KOPT-K1 (cell line): Measurements from ENCODE around the gene PHF14.

ENCODE experiments used
- H3K27ac ChIP-seq: fragments of 200-600 bp; sonication (generic); 2 replicates; pipeline ENCODE4 v1.5.1; 2016; ENCODE audit warnings: antibody characterized with exemption, mild to moderate bottlenecking, low read depth, low read length; ENCODE audit not compliant: poor library complexity, severe bottlenecking
- H3K36me3 ChIP-seq: fragments of 200-600 bp; sonication (generic); 2 replicates; pipeline ENCODE4 v1.5.1; 2017; ENCODE audit warnings: antibody characterized with exemption, mild to moderate bottlenecking, low read length, moderate library complexity; ENCODE audit not compliant: insufficient read depth
- H3K9me3 ChIP-seq: fragments of 200-600 bp; sonication (generic); 2 replicates; pipeline ENCODE4 v1.5.1; 2017; ENCODE audit warnings: antibody characterized with exemption, low read length, mild to moderate bottlenecking; ENCODE audit not compliant: insufficient read depth, poor library complexity, severe bottlenecking

The PHF14 gene

DNA sequence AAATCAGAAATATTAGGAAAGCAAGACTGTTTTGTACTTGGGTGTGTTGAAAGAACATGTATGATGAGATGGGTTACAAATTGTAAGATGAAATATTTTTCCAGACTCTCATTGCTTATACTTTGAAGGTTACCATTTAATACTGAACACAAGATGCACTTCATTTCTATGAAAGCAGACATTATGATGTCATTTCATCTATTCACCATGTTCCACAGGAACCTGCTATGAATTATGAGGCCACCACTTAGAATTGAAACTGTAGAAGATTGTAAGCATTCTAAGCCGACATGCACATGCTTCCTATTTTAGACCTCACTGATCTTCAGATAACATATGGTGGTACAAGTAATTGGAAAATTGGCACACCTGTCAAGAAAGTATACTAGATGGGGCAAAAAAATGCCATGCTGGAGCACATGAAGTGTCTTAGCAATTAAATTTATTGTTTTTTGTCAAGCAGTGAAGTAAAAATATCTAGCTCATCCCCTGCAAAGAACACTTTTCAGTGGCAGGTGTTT is 195.0 kb downstream of the PHF14 start:
- Histone ChIP-seq H3K9me3 (no peaks in the 10 kb centered on the region), H3K27ac (no peak overlapping the region), H3K36me3 (no peaks in the 10 kb centered on the region; the same call in 1 of the 2 replicates)

DNA sequence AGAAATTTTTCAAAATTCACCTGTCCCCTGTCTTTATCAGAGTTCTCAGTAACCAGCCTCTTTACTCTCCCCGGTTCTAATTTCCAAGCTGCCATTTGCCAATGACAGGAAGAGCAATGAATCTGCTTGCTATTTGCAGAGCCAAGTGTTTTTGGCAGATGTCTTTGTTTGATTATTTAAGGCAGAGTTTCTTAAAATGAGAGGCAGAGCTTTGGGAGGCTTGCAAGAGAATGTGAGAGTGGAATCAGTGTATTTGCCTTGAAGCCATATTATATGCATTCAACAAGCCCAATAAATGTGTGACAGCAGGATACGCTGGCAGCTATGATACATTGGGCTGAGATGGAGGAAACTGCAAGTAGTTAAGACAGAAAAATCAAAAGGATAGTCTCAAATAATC is 196.5 kb downstream of the PHF14 start:
- H3K27ac ChIP-seq = no peak overlapping the region
- no peaks in the 10 kb centered on the region; the same call in 1 of the 2 replicates for H3K36me3 ChIP-seq
- no peaks in the 10 kb centered on the region for H3K9me3 ChIP-seq

DNA sequence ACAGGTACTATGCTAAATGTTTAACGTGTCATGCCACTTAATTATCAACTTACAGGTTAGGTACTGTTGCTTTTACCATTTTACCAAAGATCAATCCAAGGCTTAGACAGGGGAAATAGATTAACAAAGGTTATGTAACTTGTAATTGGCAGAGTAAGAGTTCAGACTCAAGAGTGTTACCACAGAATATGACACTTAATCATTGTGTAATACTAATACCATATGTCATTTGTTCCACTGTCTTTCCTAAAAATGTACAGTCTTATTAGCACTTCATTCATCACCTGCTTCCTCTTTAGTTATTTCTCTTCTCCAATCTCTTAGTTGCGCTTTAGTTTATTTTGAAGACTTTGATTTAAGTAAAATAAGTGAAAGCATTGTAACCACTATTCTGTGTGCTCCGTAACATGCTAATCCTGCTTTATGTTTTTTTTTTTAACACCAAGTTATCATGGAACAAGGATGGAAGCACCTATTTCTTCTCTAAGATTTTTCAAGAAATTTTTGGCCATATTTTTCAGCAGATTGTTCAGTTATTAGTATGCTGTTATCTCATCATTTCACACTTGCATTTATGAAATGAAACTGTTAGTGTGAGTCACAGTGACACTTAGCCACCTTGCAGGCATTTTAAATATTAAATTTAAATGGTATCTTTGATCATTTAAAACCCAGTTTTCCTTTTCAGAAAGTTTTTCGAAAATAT is 197.3 kb downstream of the PHF14 start:
- no peak overlapping the region for H3K27ac ChIP-seq
- no peaks in the 10 kb centered on the region; the same call in 1 of the 2 replicates for H3K36me3 ChIP-seq
- H3K9me3 ChIP-seq = no peaks in the 10 kb centered on the region

DNA sequence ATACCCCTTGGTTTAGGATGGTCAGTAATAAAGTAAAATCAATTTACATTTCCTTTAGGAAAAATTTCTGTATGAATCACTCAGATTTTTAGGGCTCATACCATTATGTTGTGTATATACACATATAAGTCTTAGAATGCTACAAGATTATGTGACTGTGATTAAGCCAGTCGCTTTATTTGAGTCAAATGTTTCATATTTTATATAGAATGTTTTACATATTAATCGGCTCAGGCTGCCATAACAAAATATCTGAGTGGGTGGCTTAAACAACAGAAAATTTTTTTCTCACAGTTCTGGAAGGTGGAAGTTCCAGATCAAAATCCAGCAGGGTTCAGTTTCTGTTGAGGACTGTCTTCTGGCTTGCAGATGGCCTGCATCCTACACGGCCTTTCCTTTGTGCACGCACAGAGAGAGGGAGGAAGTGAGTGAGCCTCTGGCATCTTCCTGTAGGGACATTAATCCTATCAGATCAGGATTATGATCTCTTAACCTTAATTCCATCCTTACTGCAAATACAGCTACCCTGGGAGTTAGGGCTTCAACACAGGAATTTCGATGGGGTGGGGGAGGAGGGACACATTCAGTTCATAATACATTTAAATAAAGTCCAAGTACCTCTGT is 198.0 kb downstream of the PHF14 start:
- Histone ChIP-seq H3K9me3 (no peaks in the 10 kb centered on the region), H3K27ac (no peak overlapping the region), H3K36me3 (no peaks in the 10 kb centered on the region; the same call in 1 of the 2 replicates)

DNA sequence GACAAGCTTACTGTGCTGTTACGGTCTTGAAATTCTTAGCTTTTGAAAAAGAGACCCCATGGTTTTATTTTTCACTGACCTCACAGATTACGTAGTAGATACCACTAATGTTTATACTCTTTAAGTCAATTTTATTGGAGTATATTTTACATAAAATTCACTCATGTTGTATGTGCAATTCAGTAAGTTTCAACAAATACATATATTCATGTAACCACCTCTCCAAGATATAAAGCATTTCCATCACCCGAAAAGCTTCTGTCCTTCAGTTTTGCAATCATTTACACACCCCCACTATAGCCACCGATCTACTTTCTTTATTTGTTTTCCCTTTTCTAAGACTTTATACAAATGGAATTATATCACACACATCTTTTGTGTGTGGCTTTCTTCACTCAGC is 199.2 kb downstream of the PHF14 start:
- Histone ChIP-seq H3K27ac (no peak overlapping the region), H3K36me3 (no peaks in the 10 kb centered on the region; the same call in 1 of the 2 replicates), H3K9me3 (no peaks in the 10 kb centered on the region)

DNA sequence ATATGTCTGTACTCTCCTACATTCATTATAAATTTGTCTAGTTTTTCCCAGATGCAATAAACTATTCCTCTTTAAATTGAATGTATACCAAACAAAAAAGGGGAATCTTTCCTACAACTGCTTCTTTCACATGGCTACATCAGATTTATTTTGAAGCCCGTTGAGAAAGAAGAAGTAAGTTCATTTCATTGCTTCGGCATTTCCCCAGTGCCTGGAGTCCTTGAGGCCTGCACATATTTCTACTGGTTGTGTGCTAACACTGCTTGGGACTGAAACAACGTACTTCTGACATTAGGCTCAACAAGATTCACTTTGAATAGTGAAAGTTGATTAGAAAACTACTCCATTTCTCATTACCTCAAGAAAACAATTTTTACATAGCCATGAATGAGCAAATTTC is 201.7 kb downstream of the PHF14 start:
- Histone ChIP-seq H3K9me3 (no peaks in the 10 kb centered on the region), H3K36me3 (no peaks in the 10 kb centered on the region; the same call in 1 of the 2 replicates), H3K27ac (no peak overlapping the region)

DNA sequence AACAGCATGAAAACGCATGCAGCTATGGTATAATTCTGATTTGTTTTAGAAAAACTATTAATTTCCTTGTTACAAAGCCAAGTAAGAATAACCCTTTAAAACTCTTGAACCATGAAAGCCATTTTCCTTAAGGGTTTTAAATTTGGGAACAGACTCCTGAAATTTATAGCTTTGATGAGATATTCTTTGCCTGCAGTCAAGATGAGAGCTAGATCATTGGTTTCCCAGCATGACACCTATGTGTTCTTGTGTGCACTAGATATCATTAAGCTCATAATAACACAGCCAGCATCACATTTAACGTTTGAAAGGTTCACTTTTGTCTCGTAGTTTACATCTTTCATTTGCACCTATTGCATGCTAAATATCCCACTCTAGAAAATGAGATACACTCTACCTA is 202.2 kb downstream of the PHF14 start:
- no peaks in the 10 kb centered on the region for H3K9me3 ChIP-seq
- H3K36me3 ChIP-seq = no peaks in the 10 kb centered on the region
- H3K27ac ChIP-seq = no peak overlapping the region

DNA sequence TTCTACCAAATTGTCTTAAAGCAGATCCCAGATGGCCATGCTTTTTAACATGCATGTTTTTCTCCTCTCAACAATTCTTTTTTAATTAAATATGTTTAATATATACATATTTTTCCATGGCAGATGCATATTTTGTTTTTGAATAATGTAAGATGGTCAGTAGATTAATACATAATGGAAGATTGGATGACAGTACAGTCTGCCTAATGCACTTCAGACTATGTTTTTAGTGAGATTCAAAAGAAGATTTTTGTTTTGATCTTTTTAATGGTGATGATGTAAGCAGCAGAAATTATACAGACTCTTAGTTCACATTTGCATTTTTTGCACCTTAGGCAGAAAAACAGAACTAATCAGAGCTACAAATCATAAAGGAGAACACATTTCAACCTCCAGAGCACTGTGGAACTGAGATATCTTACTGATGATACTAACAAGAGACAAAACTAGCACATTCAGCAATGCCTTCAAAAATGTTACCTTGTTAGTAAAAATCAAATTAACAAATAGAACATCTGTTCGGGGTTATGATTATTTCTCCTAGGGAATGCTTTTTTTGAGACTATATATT is 203.4 kb downstream of the PHF14 start:
- Histone ChIP-seq H3K9me3 (no peaks in the 10 kb centered on the region), H3K27ac (no peak overlapping the region), H3K36me3 (no peaks in the 10 kb centered on the region)

DNA sequence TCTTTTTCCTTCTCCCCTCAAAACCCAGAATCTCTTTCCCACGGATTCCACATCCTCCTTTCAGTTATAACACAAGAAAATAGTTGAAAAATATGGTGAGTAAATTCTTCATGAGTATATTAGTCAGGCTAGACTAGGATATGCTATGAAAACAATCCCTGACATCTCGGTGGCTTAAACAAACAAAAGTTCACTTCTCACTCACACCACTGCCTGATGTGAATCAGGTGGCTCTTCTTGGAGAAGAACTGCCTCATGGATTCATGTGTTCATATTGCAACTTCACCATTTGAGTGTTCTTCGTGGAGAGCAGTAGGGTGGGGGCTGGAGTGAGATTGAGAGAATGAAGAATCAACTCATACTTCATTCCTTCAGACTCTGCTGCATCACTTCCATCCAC is 204.1 kb downstream of the PHF14 start:
- no peaks in the 10 kb centered on the region for H3K9me3 ChIP-seq
- no peak overlapping the region for H3K27ac ChIP-seq
- H3K36me3 ChIP-seq = no peaks in the 10 kb centered on the region

DNA sequence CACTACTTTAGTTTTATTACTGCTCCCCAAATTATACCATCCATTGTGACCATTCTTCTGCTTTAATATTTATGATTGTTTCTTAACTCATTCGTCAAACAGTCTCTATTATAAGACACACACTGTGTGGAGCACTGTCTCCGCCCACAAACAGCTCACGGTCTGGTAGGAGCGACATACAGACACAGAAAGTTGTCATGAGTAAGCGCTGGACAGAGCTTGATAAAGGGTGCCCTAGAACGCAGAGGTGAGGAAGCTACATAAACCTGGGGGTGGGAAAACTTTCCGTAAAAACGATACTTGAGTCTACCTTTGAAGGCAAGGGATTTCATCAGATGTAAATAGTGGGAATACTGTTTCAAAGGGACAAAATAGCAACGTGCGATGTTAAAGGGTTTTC is 207.9 kb downstream of the PHF14 start:
- Histone ChIP-seq H3K36me3 (no peaks in the 10 kb centered on the region), H3K9me3 (no peaks in the 10 kb centered on the region), H3K27ac (no peak overlapping the region)

DNA sequence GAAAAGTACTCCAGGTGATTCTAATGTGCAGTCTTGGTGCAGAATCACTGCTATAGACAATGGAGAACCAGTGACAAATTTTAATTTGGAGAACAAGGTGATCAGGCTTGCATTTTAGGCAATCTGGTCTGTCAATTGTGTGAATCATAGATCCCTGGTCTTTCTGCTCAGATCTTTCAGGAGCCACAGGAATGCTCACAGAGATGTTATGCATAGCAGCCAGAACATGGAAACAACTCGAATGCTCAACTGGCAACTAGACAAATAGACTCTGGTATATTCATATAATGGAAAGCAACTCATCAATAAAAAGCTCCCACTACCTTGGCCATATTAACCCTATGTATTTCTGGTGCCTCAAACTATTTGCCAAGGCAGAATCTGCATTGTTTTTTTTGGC is 209.1 kb downstream of the PHF14 start:
- no peaks in the 10 kb centered on the region for H3K9me3 ChIP-seq
- no peaks in the 10 kb centered on the region for H3K36me3 ChIP-seq
- H3K27ac ChIP-seq = no peak overlapping the region

DNA sequence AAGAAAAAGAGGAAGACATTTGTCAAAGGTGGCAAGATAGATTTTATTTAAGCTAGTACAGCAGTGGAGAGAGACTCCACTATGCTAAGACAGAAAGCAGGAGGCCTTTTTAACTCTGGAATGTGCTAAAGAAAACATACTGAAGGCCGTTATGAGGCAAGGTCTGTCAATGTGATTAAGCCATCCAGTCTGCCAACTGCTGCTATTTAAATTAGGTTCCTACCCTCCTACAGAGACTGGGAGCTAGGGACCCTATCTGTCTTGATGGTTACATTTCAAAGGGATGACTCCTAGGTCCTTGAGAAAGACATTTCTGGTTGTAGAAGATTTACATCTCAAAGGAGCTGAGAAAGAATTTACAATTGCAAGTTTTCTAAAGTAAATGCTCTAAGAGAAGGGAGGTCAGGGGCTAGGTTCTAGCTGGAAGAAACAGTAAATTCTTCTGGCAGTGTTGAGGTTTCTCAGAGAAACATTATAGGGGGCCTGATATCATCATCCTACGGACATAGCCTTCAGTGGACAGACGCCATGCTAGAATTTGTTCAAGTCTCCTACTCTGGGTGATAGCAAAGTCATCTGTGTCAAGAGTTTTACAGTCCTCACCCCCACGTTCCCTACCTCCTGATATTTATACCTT is 211.6 kb downstream of the PHF14 start:
- H3K27ac ChIP-seq = no peak overlapping the region
- no peaks in the 10 kb centered on the region for H3K36me3 ChIP-seq
- no peaks in the 10 kb centered on the region for H3K9me3 ChIP-seq

DNA sequence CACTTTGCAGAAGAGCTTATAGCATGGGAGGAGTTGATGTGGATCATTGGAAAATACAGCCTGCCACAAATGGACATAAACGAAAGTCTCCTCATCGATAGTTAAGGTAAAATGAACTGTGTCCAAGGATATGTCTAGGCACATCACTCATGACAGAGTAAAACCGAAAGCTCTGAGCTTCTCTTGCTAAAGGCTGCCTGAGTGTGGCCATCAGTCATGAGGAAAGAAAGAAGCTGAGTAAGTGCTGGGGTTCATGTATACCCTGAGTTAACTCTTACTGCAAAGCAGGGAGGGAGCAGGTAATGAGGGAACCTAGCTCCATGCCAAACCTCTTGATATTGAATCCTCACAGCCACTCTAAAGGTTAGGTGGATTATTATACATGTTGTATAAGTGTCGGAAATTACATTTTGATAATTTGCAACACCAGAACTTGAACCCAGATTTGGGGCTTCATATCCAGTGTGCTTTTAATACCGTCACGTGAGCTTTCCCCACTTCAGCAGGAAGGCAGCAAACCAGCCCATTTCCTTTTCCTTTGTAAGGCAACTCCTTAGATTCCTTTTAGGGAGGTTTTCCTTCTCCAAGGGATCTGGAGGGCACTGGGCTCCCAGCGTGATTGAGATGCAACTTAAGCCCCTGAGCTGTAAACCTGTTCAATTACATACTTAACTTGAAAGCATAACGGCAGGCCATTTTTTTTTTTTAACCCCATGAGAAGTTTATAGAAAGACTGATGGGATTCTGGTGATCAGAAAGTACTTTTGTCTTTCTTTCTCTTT is 215.0 kb downstream of the PHF14 start:
- Histone ChIP-seq H3K27ac (no peak overlapping the region), H3K36me3 (no peaks in the 10 kb centered on the region), H3K9me3 (no peaks in the 10 kb centered on the region)

DNA sequence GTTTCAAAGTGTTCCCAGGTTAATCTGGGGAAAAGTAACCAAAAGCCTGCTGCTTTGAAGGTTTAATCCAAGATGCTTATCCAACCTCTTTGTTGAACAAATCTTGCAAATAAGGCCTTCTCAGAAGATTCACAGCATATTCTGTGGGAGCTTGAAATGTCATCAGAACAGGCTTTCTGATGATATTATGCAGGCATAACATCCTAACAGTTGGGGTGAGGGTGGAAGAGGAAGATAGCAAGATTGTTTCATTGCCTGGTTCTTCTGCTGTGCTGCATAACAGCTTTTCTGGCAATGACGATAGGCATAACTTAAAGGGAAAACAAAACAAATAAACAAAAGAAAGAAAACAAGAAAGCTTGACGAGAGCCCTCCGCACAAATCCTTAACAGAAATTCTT is 217.4 kb downstream of the PHF14 start:
- Histone ChIP-seq H3K9me3 (no peaks in the 10 kb centered on the region), H3K27ac (no peak overlapping the region), H3K36me3 (no peaks in the 10 kb centered on the region)
